ENCODE data around the gene UGP2.

UGP2 gene

GRCh38 chr2:63843791-63844190 is 2.1 kb downstream of the UGP2 start:
- Histone ChIP-seq H3K4me3 (ENCODE audit: low read depth, low read length) (no peak overlapping the region), H3K4me1 (ENCODE audit: control insufficient read depth, insufficient read depth, low read length) (peaks cover 13% of the 10 kb centered on the region), H3K36me3 (ENCODE audit: control insufficient read depth in 2 of 2, insufficient read depth in 1 of 2, low read length in 2 of 2) (no peaks in the 10 kb centered on the region), H3K9me3 (ENCODE audit: control insufficient read depth, insufficient read depth, low read depth, low read length) (no peaks in the 10 kb centered on the region), H3K27ac (ENCODE audit: extremely low read depth, low read depth, low read length) (no peak overlapping the region)
- ChIA-PET POLR2A (no interaction called here), CTCF (interaction anchor here (0.7 kb wide), 2 partner anchors 9 to 12 kb away, joined by 3 to 4 read pairs; no protein-coding TSS in a partner anchor)
- TF ChIP-seq KLF8 (tag by site-specific recombination; IDR thresholded peaks at IDR 0.05) (no peak), ZNF146 (tag by site-specific recombination; IDR thresholded peaks at IDR 0.05) (no peak), HIC1 (tag by site-specific recombination; IDR thresholded peaks at IDR 0.05) (no peak), ZNF626 (tag by site-specific recombination; IDR thresholded peaks at IDR 0.05) (no peak), ZNF544 (tag by site-specific recombination; IDR thresholded peaks at IDR 0.05) (no peak), ZNF76 (tag by site-specific recombination; IDR thresholded peaks at IDR 0.05; ENCODE audit: borderline replicate concordance, low read depth) (no peak), ZNF777 (tag by site-specific recombination; IDR thresholded peaks at IDR 0.05; ENCODE audit: borderline replicate concordance) (no peak), ZNF416 (tag by site-specific recombination; IDR thresholded peaks at IDR 0.05) (no peak), GLIS1 (tag by site-specific recombination; IDR thresholded peaks at IDR 0.05) (no peak), ZNF654 (tag by site-specific recombination; IDR thresholded peaks at IDR 0.05; ENCODE audit: low read depth) (no peak), SP2 (tag by site-specific recombination; IDR thresholded peaks at IDR 0.05) (no peak), ZNF221 (tag by site-specific recombination; IDR thresholded peaks at IDR 0.05; ENCODE audit: borderline replicate concordance) (no peak)

GRCh38 chr2:63844616-63845015 is 2.9 kb downstream of the UGP2 start:
- Histone ChIP-seq H3K27ac (ENCODE audit: extremely low read depth, low read depth, low read length) (no peak overlapping the region), H3K4me1 (ENCODE audit: control insufficient read depth, insufficient read depth, low read length) (peaks cover 17% of the 10 kb centered on the region), H3K4me3 (ENCODE audit: low read depth, low read length) (no peak overlapping the region), H3K9me3 (ENCODE audit: control insufficient read depth, insufficient read depth, low read depth, low read length) (no peaks in the 10 kb centered on the region), H3K36me3 (ENCODE audit: control insufficient read depth in 2 of 2, insufficient read depth in 1 of 2, low read length in 2 of 2) (no peaks in the 10 kb centered on the region)
- TF ChIP-seq ZNF623 (tag by site-specific recombination; IDR thresholded peaks at IDR 0.05), result no peak
- no peak for TF ChIP-seq ZNF747 (tag by site-specific recombination; IDR thresholded peaks at IDR 0.05)
- no peak for TF ChIP-seq ZNF174 (tag by site-specific recombination; IDR thresholded peaks at IDR 0.05)
- no peak for TF ChIP-seq ZNF785 (tag by site-specific recombination; IDR thresholded peaks at IDR 0.05)
- no peak for TF ChIP-seq GLIS2 (tag by site-specific recombination; IDR thresholded peaks at IDR 0.05)
- no peak for TF ChIP-seq ZNF529 (tag by site-specific recombination; IDR thresholded peaks at IDR 0.05; ENCODE audit: insufficient replicate concordance)
- TF ChIP-seq ZNF426 (tag by site-specific recombination; IDR thresholded peaks at IDR 0.05), result no peak
- TF ChIP-seq ZNF26 (tag by site-specific recombination; IDR thresholded peaks at IDR 0.05), result no peak
- no peak for TF ChIP-seq ZNF121 (tag by site-specific recombination; IDR thresholded peaks at IDR 0.05)
- no peak for TF ChIP-seq ZNF610 (tag by site-specific recombination; IDR thresholded peaks at IDR 0.05; ENCODE audit: borderline replicate concordance)
- ChIA-PET POLR2A (interaction anchor here (1.1 kb wide), 1 partner anchor 21 kb away, joined by 3 read pairs; no protein-coding TSS in a partner anchor), CTCF (no interaction called here)
